ENCODE measurements around the gene PPIG. TPM values are rescaled to one million over a fixed set of nuclear protein-coding genes. Genes with fewer than 3 reads are reported as not detected.

Gene PPIG
- total and polyA plus RNA-seq, 2 experiments from 2014 or later, result 40.7 to 157 TPM

DNA sequence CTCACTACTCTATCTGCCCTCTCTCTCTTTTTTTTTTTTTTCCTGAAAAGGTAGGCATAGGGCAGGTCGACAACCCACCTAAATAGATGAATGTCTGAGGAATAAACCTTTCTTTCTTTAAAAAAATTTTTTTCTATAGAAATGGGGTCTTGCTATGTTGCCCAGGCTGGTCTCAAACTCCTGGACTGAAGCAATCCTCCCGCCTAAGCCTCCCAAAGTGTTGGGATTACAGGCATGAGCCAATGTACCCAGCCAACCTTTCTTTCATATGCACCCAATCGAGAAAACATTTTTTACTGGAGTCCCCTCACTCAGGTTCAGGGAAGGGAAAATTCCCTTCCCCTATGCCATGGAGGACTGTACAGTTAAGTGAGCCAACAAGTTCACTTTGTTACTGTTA, 79.1 kb downstream of the PPIG start:
- Histone ChIP-seq H3K27ac (ENCODE audit: low read depth) (no peak overlapping the region), H3F3A (replicated peaks; ENCODE audit: low read depth) (no peaks in the 10 kb centered on the region), H3K9me2 (ENCODE audit: insufficient read depth) (no peaks in the 10 kb centered on the region), H3K79me2 (replicated peaks; ENCODE audit: insufficient read depth) (no peaks in the 10 kb centered on the region), H4K20me1 (replicated peaks; ENCODE audit: insufficient read depth) (no peaks in the 10 kb centered on the region), H3K4me1 (ENCODE audit: insufficient read depth) (no peaks in the 10 kb centered on the region), H3K27me3 (ENCODE audit: insufficient read depth) (no peaks in the 10 kb centered on the region), H2AFZ (no peak overlapping the region), H3K36me3 (ENCODE audit: insufficient read depth) (no peaks in the 10 kb centered on the region), H3K4me3 (no peak overlapping the region), H3K4me2 (no peak overlapping the region)
- H3K27me3 Mint-ChIP-seq (ENCODE audit: insufficient read depth, low read depth, poor library complexity), result no peaks in the 10 kb centered on the region
- no peaks in the 10 kb centered on the region for H3K36me3 Mint-ChIP-seq (ENCODE audit: low read depth)
- DNase-seq (ENCODE audit: low spot score) (no peak), ATAC-seq (no peak)
- no peaks in the 10 kb centered on the region for H3K4me1 Mint-ChIP-seq
- H3K27ac Mint-ChIP-seq, result no peak overlapping the region
- no peak overlapping the region for H3K4me3 Mint-ChIP-seq
- TF ChIP-seq STAT1 (IDR thresholded peaks at IDR 0.05; ENCODE audit: unreplicated experiment) (no peak), JUNB (IDR thresholded peaks at IDR 0.05; ENCODE audit: unreplicated experiment) (no peak), ZNF114 (CRISPR knock-in tag; IDR thresholded peaks at IDR 0.05) (no peak), POLR2AphosphoS5 (IDR thresholded peaks at IDR 0.05; ENCODE audit: low read depth) (no peak), EZH2phosphoT487 (IDR thresholded peaks at IDR 0.05; ENCODE audit: unreplicated experiment) (no peak), CREB1 (CRISPR knock-in tag; IDR thresholded peaks at IDR 0.05; ENCODE audit: low read depth) (no peak), EZH2 (IDR thresholded peaks at IDR 0.05; ENCODE audit: low read depth, unreplicated experiment) (no peak), NANOG (IDR thresholded peaks at IDR 0.05; ENCODE audit: borderline replicate concordance) (no peak), ZNF331 (CRISPR knock-in tag; IDR thresholded peaks at IDR 0.05; ENCODE audit: low read depth) (no peak)
- TF ChIP-seq, protein P1, sequence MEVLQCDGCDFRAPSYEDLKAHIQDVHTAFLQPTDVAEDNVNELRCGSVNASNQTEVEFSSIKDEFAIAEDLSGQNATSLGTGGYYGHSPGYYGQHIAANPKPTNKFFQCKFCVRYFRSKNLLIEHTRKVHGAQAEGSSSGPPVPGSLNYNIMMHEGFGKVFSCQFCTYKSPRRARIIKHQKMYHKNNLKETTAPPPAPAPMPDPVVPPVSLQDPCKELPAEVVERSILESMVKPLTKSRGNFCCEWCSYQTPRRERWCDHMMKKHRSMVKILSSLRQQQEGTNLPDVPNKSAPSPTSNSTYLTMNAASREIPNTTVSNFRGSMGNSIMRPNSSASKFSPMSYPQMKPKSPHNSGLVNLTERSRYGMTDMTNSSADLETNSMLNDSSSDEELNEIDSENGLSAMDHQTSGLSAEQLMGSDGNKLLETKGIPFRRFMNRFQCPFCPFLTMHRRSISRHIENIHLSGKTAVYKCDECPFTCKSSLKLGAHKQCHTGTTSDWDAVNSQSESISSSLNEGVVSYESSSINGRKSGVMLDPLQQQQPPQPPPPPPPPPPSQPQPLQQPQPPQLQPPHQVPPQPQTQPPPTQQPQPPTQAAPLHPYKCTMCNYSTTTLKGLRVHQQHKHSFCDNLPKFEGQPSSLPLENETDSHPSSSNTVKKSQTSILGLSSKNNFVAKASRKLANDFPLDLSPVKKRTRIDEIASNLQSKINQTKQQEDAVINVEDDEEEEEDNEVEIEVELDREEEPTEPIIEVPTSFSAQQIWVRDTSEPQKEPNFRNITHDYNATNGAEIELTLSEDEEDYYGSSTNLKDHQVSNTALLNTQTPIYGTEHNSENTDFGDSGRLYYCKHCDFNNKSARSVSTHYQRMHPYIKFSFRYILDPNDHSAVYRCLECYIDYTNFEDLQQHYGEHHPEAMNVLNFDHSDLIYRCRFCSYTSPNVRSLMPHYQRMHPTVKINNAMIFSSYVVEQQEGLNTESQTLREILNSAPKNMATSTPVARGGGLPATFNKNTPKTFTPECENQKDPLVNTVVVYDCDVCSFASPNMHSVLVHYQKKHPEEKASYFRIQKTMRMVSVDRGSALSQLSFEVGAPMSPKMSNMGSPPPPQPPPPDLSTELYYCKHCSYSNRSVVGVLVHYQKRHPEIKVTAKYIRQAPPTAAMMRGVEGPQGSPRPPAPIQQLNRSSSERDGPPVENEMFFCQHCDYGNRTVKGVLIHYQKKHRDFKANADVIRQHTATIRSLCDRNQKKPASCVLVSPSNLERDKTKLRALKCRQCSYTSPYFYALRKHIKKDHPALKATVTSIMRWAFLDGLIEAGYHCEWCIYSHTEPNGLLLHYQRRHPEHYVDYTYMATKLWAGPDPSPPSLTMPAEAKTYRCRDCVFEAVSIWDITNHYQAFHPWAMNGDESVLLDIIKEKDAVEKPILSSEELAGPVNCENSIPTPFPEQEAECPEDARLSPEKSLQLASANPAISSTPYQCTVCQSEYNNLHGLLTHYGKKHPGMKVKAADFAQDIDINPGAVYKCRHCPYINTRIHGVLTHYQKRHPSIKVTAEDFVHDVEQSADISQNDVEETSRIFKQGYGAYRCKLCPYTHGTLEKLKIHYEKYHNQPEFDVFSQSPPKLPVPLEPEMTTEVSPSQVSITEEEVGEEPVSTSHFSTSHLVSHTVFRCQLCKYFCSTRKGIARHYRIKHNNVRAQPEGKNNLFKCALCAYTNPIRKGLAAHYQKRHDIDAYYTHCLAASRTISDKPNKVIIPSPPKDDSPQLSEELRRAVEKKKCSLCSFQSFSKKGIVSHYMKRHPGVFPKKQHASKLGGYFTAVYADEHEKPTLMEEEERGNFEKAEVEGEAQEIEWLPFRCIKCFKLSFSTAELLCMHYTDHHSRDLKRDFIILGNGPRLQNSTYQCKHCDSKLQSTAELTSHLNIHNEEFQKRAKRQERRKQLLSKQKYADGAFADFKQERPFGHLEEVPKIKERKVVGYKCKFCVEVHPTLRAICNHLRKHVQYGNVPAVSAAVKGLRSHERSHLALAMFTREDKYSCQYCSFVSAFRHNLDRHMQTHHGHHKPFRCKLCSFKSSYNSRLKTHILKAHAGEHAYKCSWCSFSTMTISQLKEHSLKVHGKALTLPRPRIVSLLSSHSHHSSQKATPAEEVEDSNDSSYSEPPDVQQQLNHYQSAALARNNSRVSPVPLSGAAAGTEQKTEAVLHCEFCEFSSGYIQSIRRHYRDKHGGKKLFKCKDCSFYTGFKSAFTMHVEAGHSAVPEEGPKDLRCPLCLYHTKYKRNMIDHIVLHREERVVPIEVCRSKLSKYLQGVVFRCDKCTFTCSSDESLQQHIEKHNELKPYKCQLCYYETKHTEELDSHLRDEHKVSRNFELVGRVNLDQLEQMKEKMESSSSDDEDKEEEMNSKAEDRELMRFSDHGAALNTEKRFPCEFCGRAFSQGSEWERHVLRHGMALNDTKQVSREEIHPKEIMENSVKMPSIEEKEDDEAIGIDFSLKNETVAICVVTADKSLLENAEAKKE (CRISPR knock-in tag; IDR thresholded peaks at IDR 0.05), result no peak
- TF ChIP-seq, protein P2, sequence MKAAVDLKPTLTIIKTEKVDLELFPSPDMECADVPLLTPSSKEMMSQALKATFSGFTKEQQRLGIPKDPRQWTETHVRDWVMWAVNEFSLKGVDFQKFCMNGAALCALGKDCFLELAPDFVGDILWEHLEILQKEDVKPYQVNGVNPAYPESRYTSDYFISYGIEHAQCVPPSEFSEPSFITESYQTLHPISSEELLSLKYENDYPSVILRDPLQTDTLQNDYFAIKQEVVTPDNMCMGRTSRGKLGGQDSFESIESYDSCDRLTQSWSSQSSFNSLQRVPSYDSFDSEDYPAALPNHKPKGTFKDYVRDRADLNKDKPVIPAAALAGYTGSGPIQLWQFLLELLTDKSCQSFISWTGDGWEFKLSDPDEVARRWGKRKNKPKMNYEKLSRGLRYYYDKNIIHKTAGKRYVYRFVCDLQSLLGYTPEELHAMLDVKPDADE (IDR thresholded peaks at IDR 0.05), result no peak
- TF ChIP-seq, protein P3, sequence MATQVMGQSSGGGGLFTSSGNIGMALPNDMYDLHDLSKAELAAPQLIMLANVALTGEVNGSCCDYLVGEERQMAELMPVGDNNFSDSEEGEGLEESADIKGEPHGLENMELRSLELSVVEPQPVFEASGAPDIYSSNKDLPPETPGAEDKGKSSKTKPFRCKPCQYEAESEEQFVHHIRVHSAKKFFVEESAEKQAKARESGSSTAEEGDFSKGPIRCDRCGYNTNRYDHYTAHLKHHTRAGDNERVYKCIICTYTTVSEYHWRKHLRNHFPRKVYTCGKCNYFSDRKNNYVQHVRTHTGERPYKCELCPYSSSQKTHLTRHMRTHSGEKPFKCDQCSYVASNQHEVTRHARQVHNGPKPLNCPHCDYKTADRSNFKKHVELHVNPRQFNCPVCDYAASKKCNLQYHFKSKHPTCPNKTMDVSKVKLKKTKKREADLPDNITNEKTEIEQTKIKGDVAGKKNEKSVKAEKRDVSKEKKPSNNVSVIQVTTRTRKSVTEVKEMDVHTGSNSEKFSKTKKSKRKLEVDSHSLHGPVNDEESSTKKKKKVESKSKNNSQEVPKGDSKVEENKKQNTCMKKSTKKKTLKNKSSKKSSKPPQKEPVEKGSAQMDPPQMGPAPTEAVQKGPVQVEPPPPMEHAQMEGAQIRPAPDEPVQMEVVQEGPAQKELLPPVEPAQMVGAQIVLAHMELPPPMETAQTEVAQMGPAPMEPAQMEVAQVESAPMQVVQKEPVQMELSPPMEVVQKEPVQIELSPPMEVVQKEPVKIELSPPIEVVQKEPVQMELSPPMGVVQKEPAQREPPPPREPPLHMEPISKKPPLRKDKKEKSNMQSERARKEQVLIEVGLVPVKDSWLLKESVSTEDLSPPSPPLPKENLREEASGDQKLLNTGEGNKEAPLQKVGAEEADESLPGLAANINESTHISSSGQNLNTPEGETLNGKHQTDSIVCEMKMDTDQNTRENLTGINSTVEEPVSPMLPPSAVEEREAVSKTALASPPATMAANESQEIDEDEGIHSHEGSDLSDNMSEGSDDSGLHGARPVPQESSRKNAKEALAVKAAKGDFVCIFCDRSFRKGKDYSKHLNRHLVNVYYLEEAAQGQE (IDR thresholded peaks at IDR 0.05; ENCODE audit: unreplicated experiment), result no peak
- TF ChIP-seq, protein P4, sequence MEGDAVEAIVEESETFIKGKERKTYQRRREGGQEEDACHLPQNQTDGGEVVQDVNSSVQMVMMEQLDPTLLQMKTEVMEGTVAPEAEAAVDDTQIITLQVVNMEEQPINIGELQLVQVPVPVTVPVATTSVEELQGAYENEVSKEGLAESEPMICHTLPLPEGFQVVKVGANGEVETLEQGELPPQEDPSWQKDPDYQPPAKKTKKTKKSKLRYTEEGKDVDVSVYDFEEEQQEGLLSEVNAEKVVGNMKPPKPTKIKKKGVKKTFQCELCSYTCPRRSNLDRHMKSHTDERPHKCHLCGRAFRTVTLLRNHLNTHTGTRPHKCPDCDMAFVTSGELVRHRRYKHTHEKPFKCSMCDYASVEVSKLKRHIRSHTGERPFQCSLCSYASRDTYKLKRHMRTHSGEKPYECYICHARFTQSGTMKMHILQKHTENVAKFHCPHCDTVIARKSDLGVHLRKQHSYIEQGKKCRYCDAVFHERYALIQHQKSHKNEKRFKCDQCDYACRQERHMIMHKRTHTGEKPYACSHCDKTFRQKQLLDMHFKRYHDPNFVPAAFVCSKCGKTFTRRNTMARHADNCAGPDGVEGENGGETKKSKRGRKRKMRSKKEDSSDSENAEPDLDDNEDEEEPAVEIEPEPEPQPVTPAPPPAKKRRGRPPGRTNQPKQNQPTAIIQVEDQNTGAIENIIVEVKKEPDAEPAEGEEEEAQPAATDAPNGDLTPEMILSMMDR (conservative IDR thresholded peaks at IDR 0.05; ENCODE audit: low read depth in 2 of 2), result no peak
- H3K9me3 Mint-ChIP-seq, result no peaks in the 10 kb centered on the region

Measured in GM23338 (cell line).